Activated CD8-positive, alpha-beta T cell treated with anti-CD3 and anti-CD28 coated beads for 36 hours (primary cell): Measurements from ENCODE around the gene STK10. TPM values are rescaled to one million over a fixed set of nuclear protein-coding genes. Genes with fewer than 3 reads are reported as not detected.

ENCODE experiments used
- ATAC-seq: fragments of 200-7000 bp; cut with Tn5 transposase; one replicate; pipeline ENCODE4 v1.10.0; 2021; ENCODE audit warnings: mild to moderate bottlenecking, moderate library complexity
- CTCF ChIA-PET: fragments of 350-600 bp; sonication (Branson Sonifier 250); formaldehyde crosslinking; loops from one replicate; lab custom pipeline; 2021; ENCODE audit warnings: antibody characterized with exemption; lab: Charles Lee
- POLR2A ChIA-PET: fragments of 350-600 bp; sonication (Branson Sonifier 250); formaldehyde crosslinking; loops from one replicate; lab custom pipeline; 2021; ENCODE audit warnings: antibody characterized with exemption; lab: Charles Lee
- DNase-seq: peaks from one replicate; pipeline ENCODE4 v3.0.0-alpha.2; 2020
- H3K27ac Mint-ChIP-seq: one replicate; pipeline ENCODE4 v1.8.0; 2021; ENCODE audit warnings: mild to moderate bottlenecking, mixed read lengths
- H3K27me3 Mint-ChIP-seq: one replicate; pipeline ENCODE4 v1.8.0; 2021; ENCODE audit warnings: mixed read lengths
- H3K36me3 Mint-ChIP-seq: one replicate; pipeline ENCODE4 v1.8.0; 2021; ENCODE audit warnings: low read depth, mixed read lengths
- H3K4me1 Mint-ChIP-seq: one replicate; pipeline ENCODE4 v1.8.0; 2021; ENCODE audit warnings: low read depth, mixed read lengths
- H3K4me3 Mint-ChIP-seq: one replicate; pipeline ENCODE4 v1.8.0; 2021; ENCODE audit warnings: mild to moderate bottlenecking, moderate library complexity, mixed read lengths
- H3K9me3 Mint-ChIP-seq: one replicate; pipeline ENCODE4 v1.8.0; 2021; ENCODE audit warnings: mixed read lengths
- intact Hi-C: fragments of 100-400 bp; cut with micrococcal nuclease; formaldehyde crosslinking; loops from one replicate; pipeline ENCODE4 v1.10.0; 2022
- total RNA-seq, 2 experiments: library from RNA; stranded (reverse); gene quantifications; one replicate each; pipeline ENCODE4 v1.2.3, GENCODE V29; 2021
- TF ChIP-seq, protein P1 (sequence below): fragments of 200-600 bp; IDR thresholded peaks from one replicate; pipeline ENCODE4 v1.8.0; 2022; ENCODE audit warnings: antibody characterized with exemption, mild to moderate bottlenecking

Gene STK10
- total RNA-seq, 2 experiments from 2014 or later: 142 to 143 TPM

- intact Hi-C loops: no loop called here
- H3K27ac Mint-ChIP-seq: peak overlapping the region; percentile 55
- DNase-seq: no peak
- H3K9me3 Mint-ChIP-seq: peaks cover 6% of the 10 kb centered on the region
- H3K4me1 Mint-ChIP-seq: peaks cover 40% of the 10 kb centered on the region
- H3K36me3 Mint-ChIP-seq: peaks cover 61% of the 10 kb centered on the region
- ChIA-PET CTCF (no interaction called here), POLR2A (interaction anchor here (0.6 to 1.2 kb wide), 2 partner anchors 48 to 123 kb away, joined by 3 to 4 read pairs; no protein-coding TSS in a partner anchor)
- no peak overlapping the region for H3K4me3 Mint-ChIP-seq
- no peaks in the 10 kb centered on the region for H3K27me3 Mint-ChIP-seq
- no peak for ATAC-seq
- TF ChIP-seq, protein P1, sequence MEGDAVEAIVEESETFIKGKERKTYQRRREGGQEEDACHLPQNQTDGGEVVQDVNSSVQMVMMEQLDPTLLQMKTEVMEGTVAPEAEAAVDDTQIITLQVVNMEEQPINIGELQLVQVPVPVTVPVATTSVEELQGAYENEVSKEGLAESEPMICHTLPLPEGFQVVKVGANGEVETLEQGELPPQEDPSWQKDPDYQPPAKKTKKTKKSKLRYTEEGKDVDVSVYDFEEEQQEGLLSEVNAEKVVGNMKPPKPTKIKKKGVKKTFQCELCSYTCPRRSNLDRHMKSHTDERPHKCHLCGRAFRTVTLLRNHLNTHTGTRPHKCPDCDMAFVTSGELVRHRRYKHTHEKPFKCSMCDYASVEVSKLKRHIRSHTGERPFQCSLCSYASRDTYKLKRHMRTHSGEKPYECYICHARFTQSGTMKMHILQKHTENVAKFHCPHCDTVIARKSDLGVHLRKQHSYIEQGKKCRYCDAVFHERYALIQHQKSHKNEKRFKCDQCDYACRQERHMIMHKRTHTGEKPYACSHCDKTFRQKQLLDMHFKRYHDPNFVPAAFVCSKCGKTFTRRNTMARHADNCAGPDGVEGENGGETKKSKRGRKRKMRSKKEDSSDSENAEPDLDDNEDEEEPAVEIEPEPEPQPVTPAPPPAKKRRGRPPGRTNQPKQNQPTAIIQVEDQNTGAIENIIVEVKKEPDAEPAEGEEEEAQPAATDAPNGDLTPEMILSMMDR: no peak
Measured at GRCh38 chr5:172127581-172127980, 60.4 kb downstream of the STK10 start.

DNA sequence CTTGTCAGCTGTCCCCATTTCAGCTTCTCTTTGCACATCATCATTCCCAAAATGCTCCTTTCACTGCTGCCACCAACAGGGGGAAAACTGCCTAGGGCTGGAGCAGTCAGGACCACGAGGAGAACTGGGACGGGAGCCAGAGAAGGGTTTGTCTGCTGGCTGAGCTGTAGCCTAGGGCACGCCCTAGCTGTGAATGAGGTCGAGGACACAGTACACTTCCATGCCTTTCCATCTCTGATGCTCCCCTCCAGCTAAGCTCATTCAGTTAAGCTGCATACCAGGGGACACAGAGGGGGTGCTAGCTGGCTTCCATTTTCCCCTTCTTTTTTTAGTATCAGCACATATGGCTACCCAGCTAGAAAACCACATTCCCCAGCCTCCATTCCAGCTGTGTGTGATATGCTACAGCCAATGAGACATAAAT is 64.7 kb downstream of the STK10 start:
- ChIA-PET POLR2A (interaction anchor here (0.8 to 1.4 kb wide), 5 partner anchors 8 to 56 kb away, joined by 3 to 5 read pairs (median 4); no protein-coding TSS in a partner anchor), CTCF (interaction anchor here (1.1 to 2.0 kb wide), 5 partner anchors 8 to 65 kb away, joined by 3 to 12 read pairs (median 4); partner anchors contain the start of gene STK10)
- H3K9me3 Mint-ChIP-seq: peaks cover 6% of the 10 kb centered on the region
- H3K4me1 Mint-ChIP-seq: peaks cover 35% of the 10 kb centered on the region
- intact Hi-C loops: no loop called here
- H3K27me3 Mint-ChIP-seq: no peaks in the 10 kb centered on the region
- H3K4me3 Mint-ChIP-seq: no peak overlapping the region
- ATAC-seq: no peak
- H3K36me3 Mint-ChIP-seq: peaks cover 53% of the 10 kb centered on the region
- DNase-seq: no peak
- TF ChIP-seq, protein P1: no peak
- H3K27ac Mint-ChIP-seq: peak overlapping the region; percentile 52

GRCh38 chr5:172119921-172120688 is 67.9 kb downstream of the STK10 start:
- no peak overlapping the region for H3K4me3 Mint-ChIP-seq
- ATAC-seq (no peak), DNase-seq (no peak)
- ChIA-PET POLR2A (interaction anchor here (0.7 to 0.9 kb wide), 2 partner anchors 55 to 58 kb away, joined by 3 read pairs; no protein-coding TSS in a partner anchor), CTCF (interaction anchor here (0.8 to 1.8 kb wide), 3 partner anchors 12 to 69 kb away, joined by 3 to 4 read pairs (median 3); no protein-coding TSS in a partner anchor)
- TF ChIP-seq, protein P1: no peak
- peaks cover 60% of the 10 kb centered on the region for H3K36me3 Mint-ChIP-seq
- intact Hi-C loops: no loop called here
- H3K9me3 Mint-ChIP-seq: peaks cover 6% of the 10 kb centered on the region
- peak overlapping the region; percentile 73 for H3K27ac Mint-ChIP-seq
- H3K27me3 Mint-ChIP-seq: no peaks in the 10 kb centered on the region
- peaks cover 50% of the 10 kb centered on the region for H3K4me1 Mint-ChIP-seq

GRCh38 chr5:172118891-172119290 is 69.1 kb downstream of the STK10 start:
- Mint-ChIP-seq H3K9me3 (peaks cover 3% of the 10 kb centered on the region), H3K4me3 (no peak overlapping the region), H3K27ac (peak overlapping the region; percentile 75), H3K27me3 (no peaks in the 10 kb centered on the region), H3K36me3 (peaks cover 57% of the 10 kb centered on the region), H3K4me1 (peaks cover 53% of the 10 kb centered on the region)
- intact Hi-C loops: no loop called here
- TF ChIP-seq, protein P1: no peak
- ChIA-PET CTCF (interaction anchor here (1.5 kb wide), 1 partner anchor 70 kb away, joined by 4 read pairs; the partner anchor contains the start of gene STK10), POLR2A (no interaction called here)
- DNase-seq (no peak), ATAC-seq (no peak)
